Stimulated activated CD8-positive, alpha-beta memory T cell treated with anti-CD3 and anti-CD28 coated beads, Interleukin-7, amount 100 ng/mL, for 4 hours (primary cell): Measurements from ENCODE around the gene AFAP1L2.

Experiments used
- DNase-seq, 2 donors: peaks; one replicate each; pipeline ENCODE4 v3.0.0-alpha.2; 2020; ENCODE audit warnings: low read depth in 2 of 2

AFAP1L2 gene, protein sequence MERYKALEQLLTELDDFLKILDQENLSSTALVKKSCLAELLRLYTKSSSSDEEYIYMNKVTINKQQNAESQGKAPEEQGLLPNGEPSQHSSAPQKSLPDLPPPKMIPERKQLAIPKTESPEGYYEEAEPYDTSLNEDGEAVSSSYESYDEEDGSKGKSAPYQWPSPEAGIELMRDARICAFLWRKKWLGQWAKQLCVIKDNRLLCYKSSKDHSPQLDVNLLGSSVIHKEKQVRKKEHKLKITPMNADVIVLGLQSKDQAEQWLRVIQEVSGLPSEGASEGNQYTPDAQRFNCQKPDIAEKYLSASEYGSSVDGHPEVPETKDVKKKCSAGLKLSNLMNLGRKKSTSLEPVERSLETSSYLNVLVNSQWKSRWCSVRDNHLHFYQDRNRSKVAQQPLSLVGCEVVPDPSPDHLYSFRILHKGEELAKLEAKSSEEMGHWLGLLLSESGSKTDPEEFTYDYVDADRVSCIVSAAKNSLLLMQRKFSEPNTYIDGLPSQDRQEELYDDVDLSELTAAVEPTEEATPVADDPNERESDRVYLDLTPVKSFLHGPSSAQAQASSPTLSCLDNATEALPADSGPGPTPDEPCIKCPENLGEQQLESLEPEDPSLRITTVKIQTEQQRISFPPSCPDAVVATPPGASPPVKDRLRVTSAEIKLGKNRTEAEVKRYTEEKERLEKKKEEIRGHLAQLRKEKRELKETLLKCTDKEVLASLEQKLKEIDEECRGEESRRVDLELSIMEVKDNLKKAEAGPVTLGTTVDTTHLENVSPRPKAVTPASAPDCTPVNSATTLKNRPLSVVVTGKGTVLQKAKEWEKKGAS

DNA sequence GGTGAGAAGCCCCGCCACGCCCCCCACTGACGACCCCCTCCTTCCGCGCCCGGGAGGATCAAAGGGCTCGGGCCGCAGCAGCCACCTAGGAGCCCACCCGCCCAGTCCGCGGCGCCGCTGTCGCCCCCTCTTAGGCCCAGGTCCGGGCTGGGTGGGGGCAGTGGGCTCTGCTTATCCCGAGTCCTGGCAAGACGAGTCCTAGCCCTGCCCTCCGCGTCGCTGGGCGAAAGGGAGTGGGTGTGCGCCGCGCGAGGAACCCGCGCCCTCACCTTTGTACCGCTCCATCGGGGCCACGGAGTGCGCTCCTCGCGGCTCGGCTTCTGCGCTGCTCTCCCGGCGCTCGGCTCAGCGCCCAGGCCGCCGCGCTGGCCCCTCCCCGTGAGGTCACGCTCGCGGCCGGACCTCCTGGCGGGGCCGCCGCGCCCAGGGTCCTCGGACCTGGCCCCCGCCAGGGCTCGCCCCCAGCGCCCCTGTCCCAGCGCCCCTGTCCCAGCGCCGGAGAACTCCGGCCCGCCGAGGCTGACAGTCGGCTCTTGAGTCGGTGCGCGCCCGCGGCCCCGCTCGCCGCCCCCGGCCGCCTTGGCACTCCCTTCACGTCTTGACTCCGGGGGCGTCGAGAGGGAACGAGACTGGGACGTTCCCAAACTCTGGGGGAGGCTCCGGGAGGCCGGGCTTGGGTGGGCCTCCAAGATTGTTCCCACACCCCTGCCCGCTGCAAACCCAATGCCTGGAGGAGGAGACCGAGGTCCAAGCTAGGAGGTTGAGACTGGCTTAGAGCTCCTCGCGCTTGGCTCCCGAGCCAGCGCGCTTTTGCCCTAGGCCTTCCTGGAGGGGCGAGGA lies at the start of gene AFAP1L2:
Gene AFAP1L2, minus strand, starts transcription at position 332 of the 840 bp plus-strand sequence. Its CDS starts 47 bp downstream, at position 285.
- no peak for DNase-seq

DNA sequence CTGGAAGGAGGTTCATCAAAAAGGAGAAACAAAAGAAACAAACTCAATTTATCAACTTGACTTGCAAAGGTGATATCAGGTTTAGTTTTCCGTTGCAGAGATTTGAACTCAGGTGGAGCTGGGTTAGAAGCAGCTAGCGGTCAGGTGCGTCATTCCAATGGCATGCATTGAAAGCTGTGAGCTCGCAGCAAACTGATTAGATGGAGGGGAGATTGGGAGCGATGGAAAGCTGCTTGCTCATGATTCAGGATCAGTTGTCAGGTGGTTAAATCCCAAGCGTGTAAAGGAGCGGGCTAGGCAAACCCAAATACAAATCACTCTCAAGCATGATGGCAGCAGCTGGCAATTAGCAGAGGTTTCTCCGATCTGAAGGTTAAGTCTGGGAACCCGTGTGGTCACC lies 49.3 kb upstream of the AFAP1L2 start:
- DNase-seq = no peak

DNA sequence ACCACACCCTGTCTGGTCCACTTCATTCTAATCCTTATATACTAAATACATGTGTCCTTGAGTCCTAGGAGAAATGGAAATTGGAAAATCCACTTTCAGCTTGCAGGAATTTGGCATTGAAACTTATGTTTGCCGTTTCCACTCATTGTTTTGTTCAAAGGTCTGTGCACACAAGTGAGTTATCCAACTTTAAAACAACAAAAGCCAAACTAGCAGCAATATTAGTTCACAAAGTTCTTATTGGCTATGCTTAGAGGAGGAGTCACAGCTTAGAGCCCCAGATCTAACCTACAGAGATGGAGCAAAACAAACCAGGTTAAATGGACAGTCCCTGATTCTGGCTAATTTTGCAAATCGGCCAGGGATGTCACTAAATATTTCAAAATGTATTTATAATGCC lies 44.6 kb upstream of the AFAP1L2 start:
- DNase-seq = no peak

DNA sequence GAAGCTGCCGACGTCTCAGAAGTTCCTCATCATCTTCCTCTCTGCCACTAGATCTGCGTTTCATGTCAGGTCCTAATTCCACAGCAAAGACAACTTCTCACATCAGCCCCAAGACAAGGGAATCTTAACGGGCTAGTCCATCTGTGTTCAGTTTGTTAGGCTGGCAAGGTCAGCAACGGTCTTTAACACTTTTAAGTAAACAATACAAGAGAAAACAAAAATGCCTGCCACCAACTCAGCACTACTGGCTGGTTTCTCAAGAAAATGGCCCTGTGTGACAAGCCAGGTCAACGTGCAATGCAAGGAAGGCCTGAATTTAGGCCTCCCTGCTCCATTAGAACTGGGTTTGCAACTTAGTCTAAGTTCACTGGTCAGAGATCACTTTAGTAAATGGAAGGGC lies 41.0 kb upstream of the AFAP1L2 start:
- no peak for DNase-seq

DNA sequence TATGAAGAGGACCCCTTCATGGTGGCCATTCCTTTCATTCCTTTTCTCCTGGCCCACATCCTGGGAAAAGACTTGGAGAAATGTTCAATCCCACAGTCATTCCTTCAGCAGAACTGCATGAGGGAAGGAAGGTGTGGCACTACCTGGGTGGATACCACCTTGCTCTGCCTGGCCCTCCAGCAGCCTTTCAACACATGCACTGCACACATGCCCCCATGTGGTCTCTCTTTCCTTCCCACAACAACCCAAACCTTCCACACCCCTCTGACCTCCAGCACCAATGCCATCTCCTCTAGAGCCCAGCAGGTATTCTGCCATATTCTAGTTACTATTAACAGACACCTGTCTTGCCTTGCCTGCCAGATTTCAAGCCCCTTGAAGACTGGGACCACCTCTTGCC lies 40.5 kb upstream of the AFAP1L2 start:
- DNase-seq = no peak

DNA sequence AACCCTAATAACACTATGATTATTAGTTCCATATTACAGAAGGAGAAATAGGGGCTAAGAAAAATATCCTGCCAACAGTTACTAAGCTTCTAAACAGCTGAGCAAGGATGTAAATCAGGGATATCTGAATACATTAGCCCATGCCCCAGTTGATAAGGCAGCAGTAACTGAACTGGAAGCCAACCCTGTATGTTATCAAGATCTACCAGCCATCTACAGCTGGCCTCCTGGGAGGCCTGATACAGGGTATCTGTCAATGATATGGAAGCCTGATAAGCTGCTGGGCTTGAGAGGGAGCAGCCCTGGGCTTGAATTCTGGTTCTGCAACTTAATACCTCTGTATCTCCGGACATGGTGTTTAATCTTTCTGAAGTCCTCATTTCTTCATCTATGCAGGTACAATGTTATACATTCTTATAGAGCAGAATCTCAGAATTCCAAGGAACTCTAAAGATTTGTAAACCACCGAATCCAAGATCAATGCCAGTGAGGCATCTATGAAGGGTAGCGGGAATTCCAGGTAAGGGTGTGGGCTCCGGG lies 37.9 kb upstream of the AFAP1L2 start:
- no peak for DNase-seq

DNA sequence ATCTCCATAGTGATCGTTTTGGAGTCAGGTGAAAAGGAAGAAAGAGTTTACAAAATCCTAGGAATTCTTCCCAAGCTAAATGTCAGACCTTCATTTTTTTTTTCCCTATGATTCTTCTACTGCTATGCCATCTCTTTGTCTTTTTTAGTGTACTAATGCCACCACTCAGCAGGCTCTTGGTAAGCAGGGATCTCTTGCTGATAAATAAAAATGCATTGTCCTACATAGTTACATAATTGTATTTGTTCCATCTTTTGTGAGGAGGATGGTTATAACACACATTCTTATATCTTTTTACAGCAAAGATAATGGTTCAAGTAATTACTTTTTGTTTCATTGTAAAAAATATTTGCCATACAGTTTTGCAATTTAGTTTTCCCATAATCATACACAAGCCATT lies 36.8 kb upstream of the AFAP1L2 start:
- DNase-seq = no peak

DNA sequence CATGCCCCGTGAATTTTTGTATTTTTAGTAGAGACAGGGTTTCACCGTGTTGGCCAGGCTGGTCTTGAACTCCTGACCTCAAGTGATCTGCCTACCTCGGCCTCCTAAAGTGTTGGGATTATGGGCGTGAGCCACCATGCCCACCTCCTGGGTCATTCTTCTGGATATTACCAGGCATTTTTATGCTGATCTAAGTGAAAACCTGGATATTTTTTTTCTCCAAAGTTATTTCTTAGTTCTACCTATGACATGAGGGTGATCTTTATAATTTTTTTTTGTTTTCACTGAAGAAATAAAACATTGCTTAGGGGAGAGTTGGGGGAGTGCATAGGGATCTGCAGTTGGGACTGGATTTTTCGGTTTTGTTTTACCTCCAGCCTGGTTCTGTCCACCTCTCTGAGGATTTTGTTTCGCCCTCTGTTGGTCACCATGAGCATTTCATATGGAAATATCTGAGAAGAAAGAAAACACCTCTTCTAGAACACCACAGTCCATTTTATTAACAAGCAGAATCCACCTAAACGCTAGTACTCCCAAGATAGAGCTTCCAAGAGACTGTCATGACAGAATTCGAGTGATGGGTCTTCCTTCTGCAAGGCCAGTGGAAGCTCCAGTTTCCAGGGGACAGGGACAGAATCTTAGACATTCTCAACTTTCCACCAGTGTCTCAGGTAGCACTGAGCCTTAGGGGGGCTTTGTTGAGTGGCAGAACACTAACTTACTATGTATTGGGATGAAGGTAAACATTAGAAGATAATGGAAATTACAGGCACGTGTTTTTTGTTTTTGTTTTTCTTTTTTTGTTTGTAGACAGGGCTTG lies 33.4 kb upstream of the AFAP1L2 start:
- no peak for DNase-seq

DNA sequence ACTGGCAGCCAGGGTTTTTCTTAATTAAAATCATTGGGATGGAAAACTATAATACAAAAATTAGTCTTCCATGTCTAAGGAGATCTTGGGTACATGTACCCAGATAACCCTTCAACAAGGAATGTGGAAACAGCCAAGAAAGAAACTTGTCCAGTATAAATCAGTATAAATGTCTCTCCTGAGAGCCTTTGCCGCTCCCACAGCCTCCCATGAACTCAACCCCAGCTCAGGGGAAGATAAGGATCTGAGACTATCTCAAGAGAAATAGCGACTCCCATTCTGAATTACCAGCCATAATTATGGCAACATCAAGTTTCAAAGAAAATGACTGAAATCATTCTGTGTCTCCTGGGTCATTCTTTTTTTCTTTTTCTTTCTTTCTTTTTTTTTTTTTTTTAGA lies 32.6 kb upstream of the AFAP1L2 start:
- DNase-seq = no peak

DNA sequence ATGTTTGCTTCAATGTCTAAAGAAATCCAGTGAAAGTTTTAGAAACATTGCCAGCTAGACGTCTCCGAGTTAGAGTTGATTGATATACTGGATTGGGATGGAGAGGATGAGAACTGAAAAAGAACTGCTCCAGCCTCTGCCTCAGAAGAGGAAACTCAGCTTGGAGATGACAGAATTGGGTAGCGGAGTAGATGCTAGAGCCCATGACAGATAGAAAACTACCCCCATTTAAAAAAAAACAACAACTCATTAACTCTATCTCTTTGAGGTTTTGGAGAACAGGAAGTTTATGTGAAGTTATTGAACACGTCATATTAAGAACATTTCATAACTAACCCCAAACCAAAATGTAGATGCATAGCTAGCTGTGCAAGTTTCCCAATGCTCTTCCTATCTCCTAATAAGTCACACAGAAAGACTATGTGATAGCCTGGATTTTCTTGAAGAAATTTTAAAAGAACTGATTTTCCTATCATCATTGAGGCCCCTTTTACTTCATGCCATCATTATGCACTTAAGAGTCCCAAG lies 28.3 kb upstream of the AFAP1L2 start:
- no peak for DNase-seq

DNA sequence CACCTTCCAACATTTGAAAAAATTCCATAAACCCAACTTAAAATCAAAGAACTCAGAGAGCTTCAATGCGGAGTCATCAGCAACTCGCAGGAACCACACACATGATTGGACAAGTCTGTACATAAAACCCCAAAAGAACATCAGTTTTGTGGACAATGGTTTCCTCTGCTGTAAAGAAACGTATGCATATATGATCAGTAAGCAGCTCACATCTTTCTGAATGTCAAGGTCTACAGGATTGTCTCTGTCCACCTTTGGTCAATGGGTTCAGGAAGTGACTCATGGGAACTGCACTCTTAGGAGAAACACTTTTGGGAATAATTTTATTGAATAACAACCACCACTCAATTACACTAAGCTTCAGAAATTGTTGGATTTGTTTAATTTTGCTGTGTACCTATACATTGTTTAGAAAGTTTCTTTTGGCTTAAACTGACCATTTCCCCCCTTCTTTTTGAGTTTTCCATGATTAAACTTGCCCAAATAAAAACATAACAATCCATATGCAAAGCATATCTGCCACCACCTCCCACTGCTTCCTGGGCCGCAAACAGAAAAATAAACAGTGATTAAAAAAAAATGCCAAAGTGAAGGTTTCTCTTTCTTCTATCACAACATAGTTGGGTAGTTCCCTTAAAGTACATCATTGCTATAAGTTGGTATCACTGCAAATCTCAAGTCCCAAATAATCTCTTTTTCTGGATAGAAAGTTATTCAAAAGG lies 27.3 kb upstream of the AFAP1L2 start:
- no peak for DNase-seq

DNA sequence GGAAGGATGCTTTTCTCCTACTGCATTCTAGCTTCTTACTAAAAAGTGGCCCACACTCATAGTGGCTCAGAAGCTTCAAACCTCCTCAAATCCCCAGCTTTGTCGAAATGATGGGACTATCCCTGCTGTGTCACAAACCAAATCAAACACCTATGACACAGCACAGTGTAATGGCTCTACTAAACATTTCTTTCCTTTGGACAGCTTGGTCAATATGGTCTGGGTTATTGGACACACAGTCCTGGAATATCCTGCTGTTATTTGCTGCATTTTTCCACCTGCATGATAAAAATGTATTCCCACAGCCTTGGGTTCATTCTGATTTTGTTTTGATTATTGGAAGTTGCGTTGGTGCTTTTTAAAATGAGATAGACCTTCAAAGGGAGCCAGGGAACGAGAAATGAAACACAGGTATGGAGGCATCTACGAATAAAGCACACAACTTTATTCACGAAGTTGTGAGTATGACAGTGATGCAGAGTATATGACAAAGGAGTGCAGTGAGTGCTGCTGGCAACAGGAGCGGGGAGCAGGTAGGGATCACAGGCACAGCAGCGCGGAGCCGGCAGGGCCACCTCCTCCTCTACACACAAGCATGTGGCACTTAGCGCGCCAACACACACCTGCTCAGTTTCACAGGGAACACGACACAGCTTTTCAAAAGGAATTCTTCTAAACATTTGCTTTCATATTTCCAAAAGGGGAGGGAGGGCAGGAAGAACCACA lies 26.5 kb upstream of the AFAP1L2 start:
- no peak for DNase-seq

DNA sequence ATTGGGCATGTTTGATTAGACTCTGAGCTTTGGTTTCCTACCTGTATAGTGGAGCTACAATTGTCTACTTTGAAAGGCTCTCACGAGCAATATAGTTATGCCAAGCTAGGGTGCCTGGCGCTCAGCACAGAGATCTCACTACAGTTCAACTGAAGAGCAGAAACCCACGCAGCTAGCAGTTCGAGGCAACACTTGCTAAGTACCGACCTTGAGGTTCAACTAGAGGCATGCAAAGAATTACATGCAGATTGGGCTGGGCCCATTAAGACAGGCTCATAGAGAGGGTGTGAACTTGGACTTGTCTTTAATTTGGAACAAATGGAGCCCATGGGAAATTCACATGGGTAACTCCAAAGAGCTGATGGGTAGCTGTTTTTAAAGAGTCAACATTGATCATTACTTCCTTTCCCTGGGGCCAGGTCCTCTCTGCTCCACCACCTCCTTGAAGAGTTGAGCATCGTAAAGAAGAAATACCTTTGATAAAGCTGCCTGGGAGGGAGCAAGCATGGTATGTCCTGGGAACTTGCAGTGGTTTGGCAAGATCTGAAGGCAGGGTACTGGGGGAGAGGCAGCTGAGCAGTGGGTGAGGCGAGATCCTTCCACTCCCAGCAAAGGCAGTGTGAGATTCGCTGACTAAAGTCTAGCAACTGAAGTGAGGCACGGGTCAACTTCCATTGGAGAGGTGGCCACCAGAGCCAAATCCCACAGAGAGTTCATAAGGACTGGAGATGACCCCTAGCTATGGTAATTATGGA lies 25.5 kb upstream of the AFAP1L2 start:
- DNase-seq = no peak

DNA sequence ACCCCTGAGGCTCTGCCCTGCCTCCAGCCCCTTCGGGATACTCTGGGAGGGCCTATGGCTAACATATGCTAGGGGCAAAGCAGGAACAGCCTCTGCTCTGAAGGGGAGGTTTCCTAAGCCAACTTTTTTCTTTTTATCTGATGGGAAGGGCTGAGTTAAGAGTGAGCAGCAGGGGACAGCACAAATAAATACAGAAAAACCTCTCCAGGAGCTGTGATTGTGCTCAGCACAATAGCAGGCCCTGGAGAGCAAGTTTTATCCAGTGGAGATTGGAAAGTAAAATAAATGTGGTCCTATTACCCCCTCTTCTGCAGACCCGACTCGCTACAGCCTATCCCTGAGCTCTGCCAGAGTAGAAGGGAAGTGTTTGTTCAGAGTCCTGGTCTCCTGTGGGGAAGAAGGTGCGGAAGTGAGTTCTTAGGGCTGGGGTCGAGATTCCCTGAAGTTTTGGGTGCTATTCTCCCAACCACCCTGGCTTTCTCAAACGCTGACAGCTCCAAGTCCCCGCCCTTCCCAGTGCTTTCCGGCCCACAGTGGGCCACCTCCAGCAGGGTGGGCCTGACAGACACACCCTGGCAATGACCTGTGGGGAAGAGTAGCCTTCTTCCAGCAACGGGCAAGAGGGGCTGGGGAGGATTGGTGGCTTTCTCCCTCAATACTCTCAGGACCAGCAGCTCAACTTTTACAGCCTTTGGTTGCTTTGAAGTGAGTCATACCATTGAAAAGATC lies 23.0 kb upstream of the AFAP1L2 start:
- no peak for DNase-seq

DNA sequence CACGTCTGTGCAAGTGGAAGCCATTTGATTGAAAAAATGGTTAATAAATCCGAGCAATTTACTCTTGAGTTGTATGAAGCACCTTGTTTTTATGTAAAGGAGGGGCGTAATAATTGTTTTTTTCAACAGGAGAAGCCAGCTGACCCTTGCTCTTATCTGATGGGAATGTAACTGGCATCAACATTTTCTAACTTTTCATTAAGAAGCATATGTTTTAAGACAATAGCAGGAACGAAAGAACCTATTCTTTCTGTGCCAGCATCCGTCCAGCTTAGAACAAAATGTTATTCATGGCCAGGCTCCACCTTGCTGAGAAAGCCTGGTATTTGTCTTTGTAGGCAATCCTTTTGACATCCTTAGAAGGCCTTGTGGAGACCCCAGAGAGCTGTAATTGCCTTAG lies 22.2 kb upstream of the AFAP1L2 start:
- DNase-seq = no peak

DNA sequence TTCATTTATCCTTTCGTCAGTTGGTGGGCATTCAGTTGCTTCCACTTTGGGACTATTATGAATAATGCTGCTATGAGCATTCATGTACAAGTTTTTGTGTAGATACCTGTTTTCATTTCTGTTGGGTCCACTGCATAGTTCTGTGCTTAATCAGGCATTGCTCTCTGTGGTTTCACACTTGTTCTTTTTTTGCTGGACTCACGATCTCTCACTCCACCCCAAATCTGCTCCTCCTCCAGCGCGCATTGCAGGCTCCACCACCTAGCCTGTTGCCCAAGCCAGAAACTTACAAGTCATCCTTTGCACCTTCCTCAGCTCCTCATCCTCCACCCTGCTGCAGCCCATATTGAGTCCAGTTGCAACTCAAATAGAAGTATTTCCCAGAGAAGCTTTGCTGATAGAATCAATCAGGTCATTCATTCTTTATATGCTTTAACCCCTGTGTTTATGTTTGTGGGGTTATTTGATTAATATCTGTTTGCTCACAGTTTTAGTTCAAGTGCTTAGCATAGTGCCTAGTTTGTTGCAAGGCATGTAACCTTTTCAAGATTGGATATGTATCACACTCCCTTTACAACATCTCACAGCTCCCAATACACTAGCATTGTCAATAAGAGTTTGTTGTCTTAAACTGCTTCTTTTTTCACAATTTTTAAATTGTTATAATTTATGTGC lies 16.6 kb upstream of the AFAP1L2 start:
- no peak for DNase-seq

DNA sequence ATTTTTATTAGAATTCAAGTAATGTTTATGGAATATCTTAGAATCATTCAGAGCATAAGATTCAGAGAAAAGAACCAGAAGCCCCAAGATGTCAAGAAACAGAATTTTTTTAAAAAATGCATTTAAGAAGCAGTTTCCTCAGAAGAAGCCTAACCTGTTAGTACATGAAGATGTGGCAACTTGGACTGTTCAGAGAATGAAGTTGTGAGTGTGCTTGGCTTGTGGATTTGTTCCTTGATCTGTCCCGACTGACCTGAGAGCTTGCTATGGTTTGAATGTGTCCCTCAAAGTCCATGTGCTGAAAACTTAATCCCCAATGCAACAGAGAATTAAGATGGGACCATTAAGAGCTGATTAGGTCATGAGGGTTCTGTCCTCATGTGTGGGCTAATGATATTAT lies 13.8 kb upstream of the AFAP1L2 start:
- no peak for DNase-seq
